ENCODE data around the gene NUBP1.
"Not testable (repeated sequence)": the region's sequence is repeated elsewhere in the genome, so short reads cannot be mapped to it uniquely, and the experiment has no call there.

Gene NUBP1

DNA sequence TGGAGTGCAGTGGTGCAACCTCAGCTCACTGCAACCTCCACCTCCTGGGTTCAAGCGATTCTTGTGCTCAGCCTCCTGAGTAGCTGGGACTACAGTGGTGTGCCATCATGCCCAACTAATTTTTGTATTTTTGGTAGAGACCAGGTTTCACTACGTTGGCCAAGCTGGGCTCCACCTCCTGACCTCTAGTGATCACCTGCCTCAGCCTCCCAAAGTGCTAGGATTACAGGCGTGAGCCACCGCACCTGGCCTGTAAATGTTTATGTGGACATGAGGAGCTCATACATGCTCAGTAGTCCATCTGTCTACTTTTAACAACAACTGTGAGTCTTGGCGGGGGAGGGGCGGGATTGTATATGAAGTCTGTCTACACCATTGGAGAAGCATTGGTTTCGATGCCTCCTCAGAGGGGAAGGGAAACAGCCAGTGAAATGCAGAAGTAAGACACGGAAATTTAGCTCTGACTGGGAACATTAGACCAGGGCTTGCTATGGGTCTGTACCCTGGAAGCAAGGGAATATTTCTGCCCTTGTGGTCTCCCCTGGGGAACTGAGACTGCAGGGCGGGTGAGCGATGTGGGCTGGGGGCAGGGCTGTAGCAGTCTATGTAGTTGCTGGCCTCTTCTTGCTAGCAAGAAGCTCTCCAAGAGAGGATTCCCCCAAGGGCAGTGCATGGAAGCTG lies 9.3 kb downstream of the NUBP1 start:
- DNase-seq, result no peak

DNA sequence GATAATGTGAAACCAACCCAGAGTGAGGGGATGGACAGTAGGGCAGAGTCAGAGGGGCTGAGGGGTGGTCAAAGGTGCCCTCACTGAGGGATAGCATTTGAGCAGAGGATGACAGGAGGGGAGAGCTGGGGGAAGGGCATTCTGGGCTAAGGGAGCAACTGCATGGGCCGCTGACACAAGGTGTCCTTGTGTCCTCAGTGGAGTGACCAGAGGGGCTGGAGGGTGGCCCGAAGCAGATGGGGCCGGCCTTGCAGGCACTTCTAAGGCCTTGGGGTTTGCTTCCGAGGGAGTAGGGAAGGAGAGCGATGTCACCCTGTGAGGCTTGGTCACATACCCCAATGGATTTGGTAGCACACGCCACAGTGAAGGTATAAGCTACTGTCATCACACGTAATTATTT lies 10.0 kb downstream of the NUBP1 start:
- no peak for DNase-seq

DNA sequence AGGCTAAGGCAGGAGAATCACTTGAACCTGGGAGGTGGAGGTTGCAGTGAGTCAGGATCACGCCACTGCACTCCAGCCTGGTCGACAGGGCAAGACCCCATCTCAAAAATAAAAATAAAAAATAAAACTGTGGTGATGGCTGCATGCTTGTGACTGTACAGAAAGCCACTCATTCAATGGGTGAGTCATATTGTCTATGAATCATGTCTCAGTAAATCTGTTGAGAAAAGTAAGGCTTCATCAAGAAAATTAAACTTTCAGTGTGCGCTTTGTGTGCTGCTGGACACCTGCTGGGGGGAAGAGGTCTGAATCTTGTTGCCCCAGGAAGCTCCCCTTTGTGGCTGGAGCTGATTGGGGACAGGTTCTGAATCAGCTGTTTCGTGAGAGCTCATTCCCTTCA lies 11.3 kb downstream of the NUBP1 start:
- no peak for DNase-seq

DNA sequence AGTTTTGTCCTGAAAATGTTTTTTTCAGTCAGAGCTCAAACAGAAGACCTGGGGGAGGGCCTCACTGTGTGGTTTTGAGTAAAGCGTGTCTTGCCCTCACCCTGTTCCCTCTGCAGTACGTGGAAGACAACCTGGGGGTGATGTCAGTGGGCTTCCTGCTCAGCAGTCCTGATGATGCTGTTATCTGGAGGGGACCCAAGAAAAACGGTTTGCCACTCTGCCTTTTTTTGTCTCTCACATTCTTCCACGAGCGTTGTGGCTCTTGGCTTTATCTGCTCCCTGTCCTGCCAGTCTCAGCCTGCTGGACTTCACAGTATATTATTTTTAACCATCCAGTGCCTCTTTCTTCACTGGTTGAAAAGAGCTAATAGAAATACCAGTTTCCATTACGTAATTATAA lies 12.9 kb downstream of the NUBP1 start:
- DNase-seq, result no peak

DNA sequence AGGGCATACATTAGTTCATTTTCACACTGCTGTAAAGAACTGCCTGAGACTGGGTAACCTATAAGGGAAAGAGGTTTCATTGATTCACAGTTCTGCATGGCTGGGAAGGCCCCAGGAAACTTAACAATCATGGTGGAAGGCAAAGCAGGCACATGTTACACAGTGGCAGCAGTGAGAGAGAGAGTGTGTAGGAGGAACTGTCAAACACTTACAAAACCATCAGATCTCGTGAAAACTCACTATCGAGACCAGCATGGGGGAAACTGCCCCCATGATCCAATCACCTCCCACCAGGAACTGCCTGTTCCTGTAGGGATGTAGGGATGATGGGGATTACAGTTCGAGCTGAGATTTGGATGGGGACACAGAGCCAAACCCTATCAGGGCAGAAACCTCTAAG lies 17.2 kb downstream of the NUBP1 start:
- DNase-seq, result no peak

DNA sequence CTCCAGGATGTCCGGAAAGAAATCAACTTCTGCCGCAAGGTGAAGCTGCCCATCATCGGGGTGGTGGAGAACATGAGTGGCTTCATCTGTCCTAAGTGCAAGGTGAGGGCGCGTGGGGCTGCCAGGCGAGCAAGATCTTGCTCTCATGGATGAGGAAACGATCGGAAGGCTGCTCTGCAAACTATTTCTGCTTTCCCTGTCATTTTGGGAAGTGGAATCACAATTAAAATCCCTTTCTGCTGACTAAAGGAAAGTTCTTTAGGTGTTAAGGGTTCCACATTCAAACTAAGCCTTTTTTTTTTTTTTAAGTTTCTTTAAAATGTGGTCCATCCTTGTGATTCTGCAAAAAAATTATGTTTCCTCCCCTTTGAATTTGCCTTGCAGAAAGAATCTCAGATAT lies 17.7 kb downstream of the NUBP1 start:
- DNase-seq, result no peak

DNA sequence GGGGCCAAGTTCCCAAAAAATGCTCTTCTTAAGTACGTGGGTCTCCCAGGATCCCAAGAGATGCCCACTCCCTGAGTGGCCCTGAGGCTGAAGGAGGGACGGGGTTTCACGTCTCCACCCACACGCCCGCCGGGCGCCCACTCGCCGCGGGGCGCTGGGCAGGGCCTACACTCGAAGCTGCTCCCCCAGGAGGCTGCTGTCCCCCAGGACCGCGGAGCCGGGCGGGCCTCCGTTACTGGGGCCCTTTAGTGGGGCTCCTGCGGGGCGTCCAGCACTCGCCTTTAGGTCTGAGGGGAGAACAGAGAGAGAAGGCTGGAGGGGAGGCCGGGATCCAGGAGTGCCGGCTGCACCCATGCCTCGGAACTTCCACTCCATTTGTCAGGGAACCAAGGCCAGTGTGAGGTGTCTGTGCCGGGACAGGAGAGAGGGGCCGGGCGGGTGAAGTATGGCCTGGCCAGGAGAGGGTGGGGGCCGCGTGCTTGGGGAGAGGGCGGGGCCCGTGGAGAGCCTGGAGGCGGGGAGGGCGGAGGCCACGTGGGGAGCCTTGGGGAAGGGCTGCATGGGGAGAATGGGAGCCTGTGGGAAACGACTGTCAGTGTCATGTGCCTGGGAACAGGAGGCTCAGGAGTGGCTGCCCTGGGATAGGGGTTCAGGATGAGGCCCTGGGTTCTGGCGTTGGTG lies 18.8 kb downstream of the NUBP1 start:
- DNase-seq, result no peak

DNA sequence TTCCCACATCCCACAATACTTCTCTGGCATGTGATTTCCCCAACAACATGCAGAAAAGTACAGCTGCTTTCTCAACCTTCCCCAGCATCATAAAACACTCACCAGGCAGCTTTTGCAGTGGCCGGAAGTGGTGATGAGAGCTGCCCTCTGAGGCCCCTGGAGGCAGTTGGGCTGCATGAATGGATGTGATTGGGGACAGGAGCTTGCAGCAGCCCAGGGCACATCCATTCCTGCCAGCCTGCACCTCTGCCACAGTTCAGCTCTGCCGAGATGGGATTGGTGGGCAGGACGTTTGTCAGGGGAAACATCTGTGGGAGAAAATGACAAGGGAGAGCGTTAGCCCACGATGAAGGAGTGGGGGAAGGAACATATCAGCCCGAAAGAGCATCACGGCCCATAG lies 19.8 kb downstream of the NUBP1 start:
- DNase-seq, result no peak

DNA sequence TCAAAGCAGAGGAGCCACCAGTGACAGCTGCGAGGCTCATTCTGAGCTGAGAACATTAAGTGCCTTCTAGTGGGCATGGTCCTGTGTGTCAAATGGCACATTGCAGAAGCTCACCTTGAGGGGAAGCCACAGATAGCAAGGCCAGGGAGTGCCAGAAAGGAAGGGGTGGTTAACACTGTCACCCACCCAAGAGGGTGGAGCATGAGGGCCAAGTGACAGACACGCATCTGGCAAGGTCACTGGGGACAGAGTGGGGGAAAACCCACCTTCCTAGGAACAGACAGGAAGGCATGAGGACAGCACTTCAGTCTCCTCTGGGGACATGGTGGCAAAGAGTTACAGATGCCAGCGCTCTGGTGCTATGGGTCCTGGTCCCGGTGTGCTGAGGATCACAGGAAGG lies 22.1 kb downstream of the NUBP1 start:
- no peak for DNase-seq

DNA sequence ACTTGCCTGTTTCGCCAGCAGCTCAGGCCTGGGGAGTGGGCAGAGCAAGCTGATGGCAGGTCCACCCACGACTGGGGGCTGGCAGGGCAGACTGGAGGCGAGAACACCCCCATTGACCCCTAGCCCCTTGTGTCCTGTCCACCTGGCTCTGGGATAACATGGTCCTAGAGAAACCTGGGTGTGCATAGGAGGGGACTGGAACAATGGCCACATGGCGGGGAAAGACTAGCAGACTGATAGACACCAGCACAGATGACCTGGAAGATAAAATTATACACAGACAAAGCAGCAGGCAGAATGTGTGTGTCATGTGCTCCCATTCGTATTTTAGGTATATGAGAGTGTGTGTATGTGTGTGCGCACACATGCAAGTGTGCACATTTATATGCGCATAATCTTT lies 23.5 kb downstream of the NUBP1 start:
- DNase-seq, result no peak

DNA sequence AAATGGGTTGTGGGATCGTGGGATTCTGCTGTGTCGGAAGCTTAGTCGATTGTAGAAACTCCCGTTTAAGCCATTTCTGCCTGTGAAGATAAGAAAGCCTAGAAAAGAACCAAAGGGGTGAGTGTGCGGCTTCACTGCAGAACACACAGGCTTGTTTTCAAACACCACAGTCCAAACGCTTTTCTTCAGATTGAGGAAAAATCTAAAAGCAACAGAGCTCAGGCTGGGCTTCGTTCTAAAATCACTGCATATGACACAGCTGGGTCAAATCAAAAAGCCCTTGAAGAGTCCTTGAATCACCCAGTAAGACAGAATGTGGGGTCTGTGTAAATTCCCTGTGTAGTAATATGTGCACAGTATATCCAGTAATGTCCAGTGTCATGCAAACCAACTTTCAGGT lies 25.7 kb downstream of the NUBP1 start:
- DNase-seq, result no peak

DNA sequence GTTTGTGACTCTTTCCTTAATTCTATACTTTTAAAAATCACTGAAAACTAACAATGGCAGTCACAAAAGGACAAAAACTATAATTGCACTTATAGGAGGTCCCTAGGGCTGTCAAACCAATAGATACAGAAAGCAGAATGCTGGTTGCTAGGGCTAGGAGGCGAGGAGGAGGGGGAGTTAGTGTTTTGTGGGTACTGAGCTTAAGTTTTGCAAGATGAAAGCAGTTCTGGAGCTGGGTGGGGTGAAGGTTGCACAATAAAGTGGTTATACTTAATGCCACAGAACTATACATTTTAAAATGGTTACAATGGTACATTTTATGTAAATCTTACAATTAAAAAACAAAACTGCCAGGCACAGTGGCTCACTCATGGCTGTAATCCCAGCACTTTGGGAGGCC lies 27.3 kb downstream of the NUBP1 start:
- DNase-seq, result no peak

DNA sequence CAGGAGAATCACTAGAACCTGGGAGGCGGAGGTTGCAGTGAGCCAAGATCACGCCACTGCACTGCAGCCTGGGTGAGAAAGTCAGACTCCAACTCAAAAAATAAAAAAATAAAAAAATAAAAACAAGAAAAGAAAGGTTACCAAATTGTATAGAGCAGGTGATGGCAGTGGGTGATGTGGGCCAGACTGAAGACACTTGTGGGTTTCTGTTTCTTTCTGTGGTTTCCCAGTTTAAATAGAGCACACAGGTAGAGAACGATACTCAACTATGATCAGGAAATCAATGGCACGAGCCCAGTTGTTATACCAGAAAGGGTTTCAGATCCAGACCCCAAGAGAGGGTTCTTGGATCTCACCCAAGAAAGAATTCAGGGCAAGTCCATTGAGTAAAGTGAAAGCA lies 32.6 kb downstream of the NUBP1 start:
- no peak for DNase-seq

DNA sequence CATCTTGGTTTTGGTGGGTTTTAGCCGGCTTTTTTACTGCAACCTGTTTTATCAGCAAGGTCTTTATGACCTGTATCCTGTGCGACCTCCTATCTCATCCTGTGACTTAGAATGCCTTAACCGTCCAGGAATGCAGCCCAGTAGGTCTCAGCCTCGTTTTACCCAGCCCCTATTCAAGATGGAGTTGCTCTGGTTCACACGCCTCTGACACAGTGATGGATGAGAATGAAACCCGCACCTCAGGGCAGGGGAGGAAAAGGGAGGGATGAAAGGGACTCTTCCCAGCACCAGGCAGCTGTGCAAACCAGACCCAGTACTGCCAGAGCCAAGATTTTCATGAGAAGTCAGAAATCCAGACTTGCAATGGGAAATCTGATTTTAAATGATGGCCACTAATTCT lies 33.3 kb downstream of the NUBP1 start:
- DNase-seq, result not testable (repeated sequence)

DNA sequence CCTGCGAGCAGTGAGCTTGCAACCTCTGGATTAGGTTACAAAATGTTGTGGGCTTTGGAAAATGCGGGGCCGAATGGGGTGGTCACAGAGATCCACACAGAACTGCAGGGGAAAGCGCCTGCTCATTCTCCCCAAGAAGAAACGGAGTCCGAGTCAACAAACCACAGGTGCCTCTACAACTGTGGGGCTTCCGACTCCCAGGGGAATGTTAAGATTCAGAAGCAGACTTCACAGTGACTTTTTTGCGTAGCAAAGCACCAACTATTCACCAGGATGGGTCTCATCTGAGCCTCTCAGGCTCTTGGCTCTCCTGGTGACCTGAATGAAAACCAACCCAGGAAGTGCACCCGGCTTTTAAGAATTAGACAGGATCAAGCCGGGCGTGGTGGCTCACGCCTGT lies 33.7 kb downstream of the NUBP1 start:
- no peak for DNase-seq

DNA sequence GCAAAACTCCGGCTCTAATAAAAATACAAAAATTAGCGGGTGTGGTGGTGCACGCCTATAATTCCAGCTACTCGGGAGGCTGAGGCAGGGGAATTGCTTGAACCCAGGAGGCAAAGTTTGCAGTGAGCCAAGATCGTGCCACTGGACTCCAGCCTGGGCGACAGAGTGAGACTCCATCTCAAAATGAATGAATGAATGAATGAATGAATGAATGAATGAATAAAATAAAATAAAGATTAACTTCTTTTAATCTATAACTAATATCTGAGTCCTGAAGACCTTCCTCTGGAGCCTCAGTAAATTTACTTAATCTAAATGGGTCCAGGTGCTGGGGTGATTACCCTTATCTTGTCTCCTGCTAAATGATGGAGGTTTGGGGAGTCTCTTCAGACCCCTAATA lies 36.3 kb downstream of the NUBP1 start:
- DNase-seq, result not testable (repeated sequence)

DNA sequence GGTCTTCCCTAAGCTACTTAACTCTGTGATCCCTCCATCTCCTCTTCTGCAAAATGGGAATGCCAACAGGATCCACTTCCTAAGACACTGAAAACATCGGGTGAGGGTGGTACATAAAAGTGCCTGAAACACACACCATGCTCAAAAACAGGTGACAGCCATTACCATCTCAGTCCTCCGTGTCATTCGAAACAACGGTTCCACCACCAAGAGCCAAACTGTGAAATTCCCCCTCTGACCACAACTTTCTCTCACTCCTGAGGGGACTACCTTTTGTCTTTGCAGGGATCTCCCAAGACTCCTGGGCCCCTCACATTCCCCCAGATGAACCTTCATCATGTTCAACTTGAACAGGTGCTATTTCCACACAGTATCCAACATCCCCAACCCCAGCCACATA lies 37.0 kb downstream of the NUBP1 start:
- no peak for DNase-seq

DNA sequence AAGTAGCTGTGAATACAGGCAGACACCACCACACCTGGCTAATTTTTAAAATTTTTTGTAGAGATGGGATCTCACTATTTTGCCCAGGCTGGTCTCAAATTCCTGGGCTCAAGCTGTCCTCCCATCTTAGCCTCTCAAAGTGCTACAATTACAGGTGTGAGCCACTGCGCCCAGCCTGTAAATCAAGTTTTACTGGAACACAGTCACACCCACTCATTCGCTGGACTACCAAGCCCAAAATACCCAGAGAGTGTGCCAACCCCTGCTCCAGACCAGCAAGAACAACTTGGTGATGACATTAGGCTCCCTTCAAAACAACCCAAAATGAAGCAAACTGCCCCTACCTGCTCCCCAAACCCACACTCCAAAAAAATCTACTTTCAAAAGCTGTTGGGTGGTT lies 39.0 kb downstream of the NUBP1 start:
- no peak for DNase-seq

DNA sequence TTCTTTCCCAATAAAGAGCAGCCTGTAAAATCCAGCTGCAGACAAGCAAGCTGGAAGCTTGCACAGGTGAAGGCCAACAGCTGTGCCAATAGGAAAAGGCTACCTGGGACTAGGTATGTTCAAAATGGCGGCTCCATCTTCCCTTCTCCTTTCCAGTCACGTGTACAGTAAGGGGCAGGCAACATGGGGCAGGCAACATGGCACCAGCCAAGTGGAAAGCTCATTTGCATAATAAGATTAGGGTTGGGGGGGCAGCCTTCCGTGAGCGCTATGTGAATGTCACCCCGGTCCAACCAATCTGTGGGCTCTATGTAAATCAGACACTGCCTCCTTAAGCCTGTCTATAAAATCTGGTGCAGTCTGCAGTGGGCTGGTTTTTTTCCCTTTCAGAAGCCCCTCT lies 43.7 kb downstream of the NUBP1 start:
- DNase-seq, result no peak

DNA sequence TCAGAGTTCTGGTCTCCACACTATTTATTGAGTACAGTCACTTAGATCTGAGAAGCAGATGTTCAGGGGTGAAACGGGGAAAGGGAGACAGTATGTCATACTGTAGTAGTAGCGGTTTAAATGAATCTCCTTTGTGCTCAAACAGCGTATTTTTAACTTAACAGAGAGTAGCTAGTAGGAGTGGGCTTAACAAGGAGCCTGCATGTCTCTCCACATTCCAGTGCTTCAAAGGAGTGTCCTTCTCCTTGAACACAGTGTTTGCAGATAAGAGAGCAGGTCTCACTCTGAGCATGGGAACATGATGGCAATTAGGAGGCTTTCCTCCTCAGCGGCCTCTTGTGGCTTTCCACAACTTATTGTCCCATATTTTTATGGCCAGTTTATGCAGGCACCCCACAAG lies 45.0 kb downstream of the NUBP1 start:
- DNase-seq, result not testable (repeated sequence)

DNA sequence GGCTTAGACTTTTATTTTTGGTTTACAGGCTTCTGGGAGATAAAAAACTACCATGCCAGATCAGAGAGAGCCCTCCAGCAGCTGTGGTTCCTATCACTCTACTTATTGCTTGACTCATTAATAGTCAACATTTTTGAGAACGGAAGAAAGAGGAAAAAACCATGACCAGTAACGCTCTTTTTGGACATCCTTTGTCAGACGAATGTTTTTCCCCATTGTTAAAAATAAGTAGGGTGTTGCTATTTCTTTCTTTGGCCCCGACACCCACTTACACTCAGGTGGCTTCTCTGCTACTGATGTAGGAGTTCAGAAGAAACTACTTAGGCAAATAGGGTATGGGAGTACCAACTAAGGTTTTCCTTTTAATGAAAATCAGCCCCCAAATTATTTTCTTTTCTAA lies 47.4 kb downstream of the NUBP1 start:
- DNase-seq, result no peak

DNA sequence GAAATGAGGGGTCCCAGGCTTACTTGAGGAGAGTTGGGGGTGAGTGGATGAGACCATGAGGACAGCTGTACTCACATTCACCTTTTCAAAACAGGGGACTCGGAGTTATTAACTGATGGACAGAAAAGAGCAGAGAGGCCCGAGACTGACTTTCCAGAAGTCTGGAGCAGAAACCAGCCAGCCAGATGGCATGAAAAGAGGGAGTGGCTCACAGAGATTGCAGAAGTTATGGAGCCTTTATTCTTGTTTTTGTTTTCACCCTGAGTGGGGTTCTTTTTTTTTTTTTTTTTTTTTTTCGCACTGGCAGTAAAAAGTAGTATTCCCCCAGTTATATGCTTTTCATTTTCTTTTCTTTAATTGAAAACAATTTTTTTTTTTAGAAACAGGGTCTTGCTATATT lies 56.1 kb downstream of the NUBP1 start:
- no peak for DNase-seq

DNA sequence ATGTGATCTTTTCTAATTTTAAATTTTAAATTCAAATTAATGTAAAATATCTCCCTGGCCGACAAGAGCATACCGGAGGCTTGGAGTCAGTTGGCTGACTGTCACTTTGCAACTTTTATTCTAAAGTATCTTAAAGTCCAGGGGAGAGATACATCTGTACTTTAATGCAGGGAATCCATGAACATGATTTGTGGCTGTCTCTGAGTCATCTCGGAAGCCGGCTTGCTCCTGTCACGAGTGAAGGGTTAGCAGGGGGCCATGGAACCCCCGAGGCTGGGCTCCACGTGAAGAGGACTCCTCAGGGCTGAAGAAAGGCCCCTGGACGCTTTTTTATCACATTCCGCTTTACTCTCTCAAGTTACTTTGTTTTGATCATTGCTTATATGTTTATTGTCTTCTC lies 61.7 kb downstream of the NUBP1 start:
- DNase-seq, result no peak

DNA sequence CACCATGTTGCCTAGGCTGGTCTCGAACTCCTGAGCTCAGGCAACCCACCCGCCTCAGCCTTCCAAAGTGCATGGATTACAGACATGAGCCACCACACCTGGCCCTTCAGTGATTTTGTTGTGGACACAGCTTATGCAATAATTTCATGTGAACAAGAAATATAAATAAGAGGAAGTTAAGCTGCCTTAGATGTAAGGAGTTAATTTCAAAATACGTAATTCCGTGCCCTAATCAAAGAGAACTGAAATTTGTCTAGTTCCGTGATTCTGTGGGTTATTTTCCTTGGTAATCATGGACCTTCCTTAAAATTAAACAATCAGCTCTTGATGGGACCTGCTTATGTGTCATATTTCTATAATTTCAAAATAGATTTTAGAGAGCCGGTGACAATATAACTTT lies 63.1 kb downstream of the NUBP1 start:
- DNase-seq, result no peak

DNA sequence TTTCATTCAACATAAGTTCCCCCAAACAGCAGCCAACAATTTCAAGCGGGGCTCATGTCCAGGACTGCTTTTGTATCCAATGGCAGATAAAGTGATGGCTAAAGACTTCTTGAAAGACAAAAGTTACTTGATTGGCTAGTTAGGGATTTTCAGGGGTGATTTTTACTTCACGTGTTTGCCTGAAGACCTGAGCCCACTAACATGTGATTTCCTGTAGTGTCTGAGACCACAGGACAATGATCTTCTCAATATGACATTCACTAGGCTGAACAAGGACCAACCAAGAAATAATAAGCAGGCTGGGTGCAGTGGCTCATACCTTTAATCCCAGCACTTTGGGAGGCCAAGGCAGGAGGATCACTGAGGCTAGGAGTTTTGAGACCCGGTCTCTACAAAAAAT lies 64.6 kb downstream of the NUBP1 start:
- DNase-seq, result no peak

All from stimulated activated CD4-positive, alpha-beta T cell treated with anti-CD3 and anti-CD28 coated beads, Interleukin-2, amount 100 ng/mL, for 24 hours (primary cell).